ENCODE data around the gene FBF1. TPM values are rescaled to one million over a fixed set of nuclear protein-coding genes. Genes with fewer than 3 reads are reported as not detected.

The FBF1 gene
- total and polyA plus RNA-seq, 9 of the 15 experiments (the other 6 are each of a cell fraction or from before 2014, with no cell fraction given), result 0.46 to 14.9 (median 7.5) TPM

DNA sequence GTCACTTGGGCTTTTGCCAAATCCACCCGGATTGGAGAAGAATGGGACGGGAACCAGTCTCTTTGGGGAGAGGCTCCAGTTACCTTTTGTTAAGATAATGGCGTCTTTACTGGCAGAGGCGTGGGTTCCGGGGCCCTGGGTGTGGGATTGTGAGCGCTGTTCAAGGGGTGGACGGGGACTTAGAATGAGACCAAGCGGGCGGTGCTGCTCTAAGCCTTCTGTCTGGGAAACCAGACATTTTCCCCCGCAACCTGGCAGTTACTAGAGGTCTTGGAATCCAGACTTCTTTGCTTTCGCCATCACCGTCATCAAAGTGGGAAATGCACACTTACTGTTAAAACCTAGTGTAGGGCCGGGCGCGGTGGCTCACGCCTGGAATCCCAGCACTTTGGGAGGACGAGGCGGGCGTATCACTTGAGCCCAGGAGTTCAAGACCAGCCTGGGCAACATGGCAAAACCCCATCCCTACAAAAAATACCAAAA lies 38.9 kb upstream of the FBF1 start (continued):
- TF ChIP-seq ILK (tag; IDR thresholded peaks at IDR 0.05; ENCODE audit: borderline replicate concordance, low read depth) (no peak), CHD2 (IDR thresholded peaks at IDR 0.05; ENCODE audit: low read depth, low read length) (no peak), ZBED1 (IDR thresholded peaks at IDR 0.05) (no peak), ZFX (CRISPR knock-in tag; IDR thresholded peaks at IDR 0.05) (peak; percentile 82), ZKSCAN3 (CRISPR knock-in tag; IDR thresholded peaks at IDR 0.05) (no peak), YY1 (IDR thresholded peaks at IDR 0.05; ENCODE audit: borderline replicate concordance in 1 of 3, control insufficient read depth in 1 of 3, extremely low read depth in 1 of 3, insufficient read depth in 3 of 3, insufficient read length in 1 of 3, insufficient replicate concordance in 2 of 3, low read depth in 1 of 3, low read length in 2 of 3) (peak in 2 of 3 experiments; percentile 3 to 67), ATF7 (IDR thresholded peaks at IDR 0.05) (peak; percentile 35; the same call in 1 of the 2 replicates), CSDE1 (IDR thresholded peaks at IDR 0.05) (0 out of 4 replicates have a peak, but pooled peaks of 1 of the 2 experiments have one; percentile 18), NCOA6 (IDR thresholded peaks at IDR 0.05) (no peak), SMARCA4 (IDR thresholded peaks at IDR 0.05) (peak; percentile 30; the same call in 1 of the 2 replicates), HDAC8 (tag; IDR thresholded peaks at IDR 0.05) (no peak), PRPF4 (IDR thresholded peaks at IDR 0.05; ENCODE audit: insufficient read depth, low read depth, low read length, poor library complexity, severe bottlenecking) (no peak), ZNF766 (CRISPR knock-in tag; conservative IDR thresholded peaks at IDR 0.05) (peak; percentile 65; the same call in 1 of the 2 replicates), POLR2AphosphoS2 (IDR thresholded peaks at IDR 0.05; ENCODE audit: low read length) (no peak), BRD4 (IDR thresholded peaks at IDR 0.05) (0 out of 2 replicates have a peak, but pooled peaks have one; percentile 45), NFRKB (IDR thresholded peaks at IDR 0.05; ENCODE audit: low read depth) (peak; percentile 95), ZSCAN32 (CRISPR knock-in tag; IDR thresholded peaks at IDR 0.05) (peak; percentile 50; the same call in 1 of the 2 replicates)
- TF ChIP-seq, protein P1, sequence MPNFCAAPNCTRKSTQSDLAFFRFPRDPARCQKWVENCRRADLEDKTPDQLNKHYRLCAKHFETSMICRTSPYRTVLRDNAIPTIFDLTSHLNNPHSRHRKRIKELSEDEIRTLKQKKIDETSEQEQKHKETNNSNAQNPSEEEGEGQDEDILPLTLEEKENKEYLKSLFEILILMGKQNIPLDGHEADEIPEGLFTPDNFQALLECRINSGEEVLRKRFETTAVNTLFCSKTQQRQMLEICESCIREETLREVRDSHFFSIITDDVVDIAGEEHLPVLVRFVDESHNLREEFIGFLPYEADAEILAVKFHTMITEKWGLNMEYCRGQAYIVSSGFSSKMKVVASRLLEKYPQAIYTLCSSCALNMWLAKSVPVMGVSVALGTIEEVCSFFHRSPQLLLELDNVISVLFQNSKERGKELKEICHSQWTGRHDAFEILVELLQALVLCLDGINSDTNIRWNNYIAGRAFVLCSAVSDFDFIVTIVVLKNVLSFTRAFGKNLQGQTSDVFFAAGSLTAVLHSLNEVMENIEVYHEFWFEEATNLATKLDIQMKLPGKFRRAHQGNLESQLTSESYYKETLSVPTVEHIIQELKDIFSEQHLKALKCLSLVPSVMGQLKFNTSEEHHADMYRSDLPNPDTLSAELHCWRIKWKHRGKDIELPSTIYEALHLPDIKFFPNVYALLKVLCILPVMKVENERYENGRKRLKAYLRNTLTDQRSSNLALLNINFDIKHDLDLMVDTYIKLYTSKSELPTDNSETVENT (CRISPR knock-in tag; IDR thresholded peaks at IDR 0.05), result peak; percentile 33; the same call in 1 of the 2 replicates
- TF ChIP-seq, protein P2, sequence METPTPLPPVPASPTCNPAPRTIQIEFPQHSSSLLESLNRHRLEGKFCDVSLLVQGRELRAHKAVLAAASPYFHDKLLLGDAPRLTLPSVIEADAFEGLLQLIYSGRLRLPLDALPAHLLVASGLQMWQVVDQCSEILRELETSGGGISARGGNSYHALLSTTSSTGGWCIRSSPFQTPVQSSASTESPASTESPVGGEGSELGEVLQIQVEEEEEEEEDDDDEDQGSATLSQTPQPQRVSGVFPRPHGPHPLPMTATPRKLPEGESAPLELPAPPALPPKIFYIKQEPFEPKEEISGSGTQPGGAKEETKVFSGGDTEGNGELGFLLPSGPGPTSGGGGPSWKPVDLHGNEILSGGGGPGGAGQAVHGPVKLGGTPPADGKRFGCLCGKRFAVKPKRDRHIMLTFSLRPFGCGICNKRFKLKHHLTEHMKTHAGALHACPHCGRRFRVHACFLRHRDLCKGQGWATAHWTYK (CRISPR knock-in tag; IDR thresholded peaks at IDR 0.05), result no peak
- TF ChIP-seq, protein P3, sequence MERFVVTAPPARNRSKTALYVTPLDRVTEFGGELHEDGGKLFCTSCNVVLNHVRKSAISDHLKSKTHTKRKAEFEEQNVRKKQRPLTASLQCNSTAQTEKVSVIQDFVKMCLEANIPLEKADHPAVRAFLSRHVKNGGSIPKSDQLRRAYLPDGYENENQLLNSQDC (CRISPR knock-in tag; IDR thresholded peaks at IDR 0.05), result 0 out of 2 replicates have a peak, but pooled peaks have one; percentile 56
- TF ChIP-seq, protein P4, sequence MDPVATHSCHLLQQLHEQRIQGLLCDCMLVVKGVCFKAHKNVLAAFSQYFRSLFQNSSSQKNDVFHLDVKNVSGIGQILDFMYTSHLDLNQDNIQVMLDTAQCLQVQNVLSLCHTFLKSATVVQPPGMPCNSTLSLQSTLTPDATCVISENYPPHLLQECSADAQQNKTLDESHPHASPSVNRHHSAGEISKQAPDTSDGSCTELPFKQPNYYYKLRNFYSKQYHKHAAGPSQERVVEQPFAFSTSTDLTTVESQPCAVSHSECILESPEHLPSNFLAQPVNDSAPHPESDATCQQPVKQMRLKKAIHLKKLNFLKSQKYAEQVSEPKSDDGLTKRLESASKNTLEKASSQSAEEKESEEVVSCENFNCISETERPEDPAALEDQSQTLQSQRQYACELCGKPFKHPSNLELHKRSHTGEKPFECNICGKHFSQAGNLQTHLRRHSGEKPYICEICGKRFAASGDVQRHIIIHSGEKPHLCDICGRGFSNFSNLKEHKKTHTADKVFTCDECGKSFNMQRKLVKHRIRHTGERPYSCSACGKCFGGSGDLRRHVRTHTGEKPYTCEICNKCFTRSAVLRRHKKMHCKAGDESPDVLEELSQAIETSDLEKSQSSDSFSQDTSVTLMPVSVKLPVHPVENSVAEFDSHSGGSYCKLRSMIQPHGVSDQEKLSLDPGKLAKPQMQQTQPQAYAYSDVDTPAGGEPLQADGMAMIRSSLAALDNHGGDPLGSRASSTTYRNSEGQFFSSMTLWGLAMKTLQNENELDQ (CRISPR knock-in tag; IDR thresholded peaks at IDR 0.05; ENCODE audit: borderline replicate concordance), result no peak
- TF ChIP-seq, protein P5, sequence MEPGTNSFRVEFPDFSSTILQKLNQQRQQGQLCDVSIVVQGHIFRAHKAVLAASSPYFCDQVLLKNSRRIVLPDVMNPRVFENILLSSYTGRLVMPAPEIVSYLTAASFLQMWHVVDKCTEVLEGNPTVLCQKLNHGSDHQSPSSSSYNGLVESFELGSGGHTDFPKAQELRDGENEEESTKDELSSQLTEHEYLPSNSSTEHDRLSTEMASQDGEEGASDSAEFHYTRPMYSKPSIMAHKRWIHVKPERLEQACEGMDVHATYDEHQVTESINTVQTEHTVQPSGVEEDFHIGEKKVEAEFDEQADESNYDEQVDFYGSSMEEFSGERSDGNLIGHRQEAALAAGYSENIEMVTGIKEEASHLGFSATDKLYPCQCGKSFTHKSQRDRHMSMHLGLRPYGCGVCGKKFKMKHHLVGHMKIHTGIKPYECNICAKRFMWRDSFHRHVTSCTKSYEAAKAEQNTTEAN (CRISPR knock-in tag; IDR thresholded peaks at IDR 0.05), result no peak
